OCI-LY1 (cell line): ENCODE data around the gene TIMP4.

ENCODE experiments used
- H2AFZ ChIP-seq: fragments of 200-600 bp; sonication (generic), shearing (Covaris generic); 2 replicates; pipeline ENCODE4 v1.6.0; 2014; ENCODE audit warnings: antibody characterized with exemption, mild to moderate bottlenecking, low read length
- H3F3A ChIP-seq: fragments of 200-600 bp; sonication (generic), shearing (Covaris generic); 2 replicates; pipeline ENCODE4 v1.6.0; 2014; ENCODE audit warnings: mild to moderate bottlenecking, antibody characterized with exemption, low read length, moderate library complexity; ENCODE audit not compliant: insufficient read depth
- H3K27ac ChIP-seq: fragments of 200-600 bp; sonication (generic); 2 replicates; pipeline ENCODE4 v1.5.1; 2014; ENCODE audit warnings: low read length, mixed run types, mild to moderate bottlenecking, low read depth; ENCODE audit not compliant: poor library complexity, severe bottlenecking
- H3K27me3 ChIP-seq: fragments of 200-600 bp; sonication (generic); 2 replicates; pipeline ENCODE4 v1.6.0; 2014; ENCODE audit warnings: antibody characterized with exemption, mild to moderate bottlenecking, low read length, moderate library complexity; ENCODE audit not compliant: insufficient read depth
- H3K36me3 ChIP-seq: fragments of 200-600 bp; sonication (generic); 2 replicates; pipeline ENCODE4 v1.6.1; 2014; ENCODE audit warnings: mild to moderate bottlenecking, antibody characterized with exemption, low read length, moderate library complexity, mixed read lengths; ENCODE audit not compliant: insufficient read depth
- H3K4me1 ChIP-seq: fragments of 200-600 bp; sonication (generic); 2 replicates; pipeline ENCODE4 v1.5.1; 2014; ENCODE audit warnings: mild to moderate bottlenecking, low read length, moderate library complexity; ENCODE audit not compliant: insufficient read depth, severe bottlenecking
- H3K4me2 ChIP-seq: fragments of 200-600 bp; sonication (generic), shearing (Covaris generic); 2 replicates; pipeline ENCODE4 v1.6.1; 2014; ENCODE audit warnings: low read length
- H3K4me3 ChIP-seq: fragments of 200-600 bp; sonication (generic); 2 replicates; pipeline ENCODE4 v1.5.1; 2014; ENCODE audit warnings: low read length, low read depth, mild to moderate bottlenecking, mixed read lengths; ENCODE audit not compliant: poor library complexity, severe bottlenecking
- H3K79me2 ChIP-seq: fragments of 200-600 bp; shearing (Covaris generic); 2 replicates; pipeline ENCODE4 v1.6.1; 2016; ENCODE audit warnings: mixed run types, low read length, mixed read lengths; ENCODE audit not compliant: insufficient read depth
- H3K9ac ChIP-seq: fragments of 200-600 bp; sonication (generic), shearing (Covaris generic); 2 replicates; pipeline ENCODE4 v1.6.1; 2014; ENCODE audit warnings: mild to moderate bottlenecking, low read length, mixed read lengths
- H3K9me2 ChIP-seq: fragments of 200-600 bp; sonication (generic), shearing (Covaris generic); 2 replicates; pipeline ENCODE4 v1.6.1; 2014; ENCODE audit warnings: low read depth, mild to moderate bottlenecking, low read length, mixed read lengths
- H3K9me3 ChIP-seq: fragments of 200-600 bp; shearing (Covaris generic); 2 replicates; pipeline ENCODE4 v1.6.1; 2014; ENCODE audit warnings: low read length, mixed read lengths
- H4K20me1 ChIP-seq: fragments of 200-600 bp; sonication (generic), shearing (Covaris generic); 2 replicates; pipeline ENCODE4 v1.6.0; 2016; ENCODE audit warnings: mild to moderate bottlenecking, low read length; ENCODE audit not compliant: insufficient read depth
- CTCF ChIP-seq: fragments of 200-600 bp; sonication (generic), shearing (Covaris generic); IDR thresholded peaks from 2 replicates; pipeline ENCODE4 v1.5.1; 2017; ENCODE audit warnings: mild to moderate bottlenecking, antibody characterized with exemption, low read length, moderate library complexity, mixed read lengths
- EZH2 ChIP-seq: fragments of 200-600 bp; sonication (generic), shearing (Covaris generic); IDR thresholded peaks from 2 replicates; pipeline ENCODE4 v1.8.0; 2017; ENCODE audit warnings: borderline replicate concordance, mixed run types, mild to moderate bottlenecking, antibody characterized with exemption, low read length, moderate library complexity, mixed read lengths

TIMP4 gene

GRCh38 chr3:12198301-12198700 is 39.6 kb upstream of the TIMP4 start:
- no peak overlapping the region for H3K4me3 ChIP-seq
- no peaks in the 10 kb centered on the region for H4K20me1 ChIP-seq
- no peak overlapping the region for H3K27ac ChIP-seq
- no peak overlapping the region for H3K9ac ChIP-seq
- no peak overlapping the region for H3K4me2 ChIP-seq
- TF ChIP-seq EZH2 (no peak), CTCF (no peak)
- no peaks in the 10 kb centered on the region for H3K79me2 ChIP-seq
- no peaks in the 10 kb centered on the region for H3K4me1 ChIP-seq
- H3K27me3 ChIP-seq = no peaks in the 10 kb centered on the region
- no peaks in the 10 kb centered on the region for H3F3A ChIP-seq
- no peaks in the 10 kb centered on the region for H3K9me3 ChIP-seq
- no peak overlapping the region for H2AFZ ChIP-seq
- H3K36me3 ChIP-seq = no peaks in the 10 kb centered on the region
- no peaks in the 10 kb centered on the region for H3K9me2 ChIP-seq

GRCh38 chr3:12197475-12197874 is 38.8 kb upstream of the TIMP4 start:
- TF ChIP-seq EZH2 = no peak
- no peak for TF ChIP-seq CTCF
- H2AFZ ChIP-seq = no peak overlapping the region

GRCh38 chr3:12196684-12197083 is 38.0 kb upstream of the TIMP4 start:
- no peaks in the 10 kb centered on the region for H3K27me3 ChIP-seq
- H3K9ac ChIP-seq = no peak overlapping the region
- no peaks in the 10 kb centered on the region for H3K79me2 ChIP-seq
- no peak overlapping the region for H3K4me2 ChIP-seq
- no peak overlapping the region for H3K4me3 ChIP-seq
- H3K27ac ChIP-seq = no peak overlapping the region
- TF ChIP-seq CTCF (no peak), EZH2 (no peak)
- H3K9me2 ChIP-seq = no peaks in the 10 kb centered on the region
- H2AFZ ChIP-seq = no peak overlapping the region
- no peaks in the 10 kb centered on the region for H3K4me1 ChIP-seq
- no peaks in the 10 kb centered on the region for H3K9me3 ChIP-seq
- no peaks in the 10 kb centered on the region for H3K36me3 ChIP-seq
- no peaks in the 10 kb centered on the region for H4K20me1 ChIP-seq
- H3F3A ChIP-seq = no peaks in the 10 kb centered on the region

More at GRCh38 chr3:12197475-12197874, 38.8 kb upstream of the TIMP4 start:
- no peak overlapping the region for H3K4me2 ChIP-seq
- H3K79me2 ChIP-seq = no peaks in the 10 kb centered on the region
- no peaks in the 10 kb centered on the region for H3K9me2 ChIP-seq
- H3K36me3 ChIP-seq = no peaks in the 10 kb centered on the region
- no peaks in the 10 kb centered on the region for H3K4me1 ChIP-seq
- H3K9me3 ChIP-seq = no peaks in the 10 kb centered on the region
- H3K9ac ChIP-seq = no peak overlapping the region
- H3K27ac ChIP-seq = no peak overlapping the region
- H3F3A ChIP-seq = no peaks in the 10 kb centered on the region
- H3K27me3 ChIP-seq = no peaks in the 10 kb centered on the region
- H4K20me1 ChIP-seq = no peaks in the 10 kb centered on the region
- no peak overlapping the region for H3K4me3 ChIP-seq
